Liver (tissue), 9 donors: ENCODE results near the gene SYNDIG1. TPM values are rescaled to one million over a fixed set of nuclear protein-coding genes. Genes with fewer than 3 reads are reported as not detected.

Experiments used
- DNase-seq: peaks from one replicate; pipeline ENCODE4 v3.0.0-alpha.2; 2017; ENCODE audit warnings: low spot score
- H3K27ac ChIP-seq, 2 donors: one replicate each; pipeline ENCODE4 v1.7.0; 2013; ENCODE audit warnings: inconsistent platforms in 2 of 2, low read length in 2 of 2, control low read depth in 1 of 2, low read depth in 1 of 2, mild to moderate bottlenecking in 1 of 2
- H3K27me3 ChIP-seq, 4 donors: one replicate each; pipeline versions ENCODE4 v1.6.1 to v1.7.0; 2013; ENCODE audit warnings: low read length in 3 of 4, inconsistent platforms in 1 of 4, mild to moderate bottlenecking in 1 of 4, moderate library complexity in 1 of 4; ENCODE audit not compliant: control insufficient read depth in 4 of 4, insufficient read depth in 4 of 4
- H3K36me3 ChIP-seq, 4 donors: one replicate each; pipeline versions ENCODE4 v1.6.1 to v1.7.0; 2013; ENCODE audit warnings: low read length in 3 of 4, mild to moderate bottlenecking in 3 of 4, low read depth in 1 of 4, moderate library complexity in 1 of 4; ENCODE audit not compliant: control insufficient read depth in 4 of 4, insufficient read depth in 3 of 4
- H3K4me1 ChIP-seq, 4 donors: one replicate each; pipeline versions ENCODE4 v1.6.1 to v1.7.0; 2013; ENCODE audit warnings: low read length in 3 of 4, mild to moderate bottlenecking in 3 of 4, moderate library complexity in 1 of 4; ENCODE audit not compliant: control insufficient read depth in 4 of 4, insufficient read depth in 4 of 4
- H3K4me3 ChIP-seq, 3 donors: one replicate each; pipeline versions ENCODE4 v1.6.1 to v1.7.0; 2013; ENCODE audit warnings: low read length in 3 of 3, control low read depth in 1 of 3, low read depth in 1 of 3, mild to moderate bottlenecking in 1 of 3
- H3K9ac ChIP-seq, 2 donors: one replicate each; pipeline ENCODE4 v1.7.0; 2013; ENCODE audit warnings: low read length in 2 of 2, mild to moderate bottlenecking in 2 of 2, moderate library complexity in 2 of 2, control low read depth in 1 of 2, low read depth in 1 of 2
- H3K9me3 ChIP-seq, 4 donors: one replicate each; pipeline versions ENCODE4 v1.6.1 to v1.7.0; 2013; ENCODE audit warnings: low read length in 3 of 4; ENCODE audit not compliant: control insufficient read depth in 4 of 4
- EGR1 ChIP-seq, 2 donors: IDR thresholded peaks; 2 replicates each; pipeline ENCODE4 v1.6.1; 2016 to 2018; ENCODE audit warnings: antibody characterized with exemption in 2 of 2, low read depth in 2 of 2
- FOXA1 ChIP-seq: IDR thresholded peaks from 2 replicates; pipeline ENCODE4 v1.6.1; 2016; ENCODE audit warnings: antibody characterized with exemption
- FOXA2 ChIP-seq: IDR thresholded peaks from 2 replicates; pipeline ENCODE4 v1.6.1; 2016; ENCODE audit warnings: antibody characterized with exemption
- GABPA ChIP-seq, 2 donors: IDR thresholded peaks in 1 of 2; conservative IDR thresholded peaks in 1 of 2; 2 replicates each; pipeline ENCODE4 v1.6.1; 2016; ENCODE audit warnings: antibody characterized with exemption in 2 of 2, mild to moderate bottlenecking in 1 of 2, moderate library complexity in 1 of 2
- HNF4A ChIP-seq, 2 donors: conservative IDR thresholded peaks; 2 replicates each; pipeline ENCODE4 v1.6.1; 2016; ENCODE audit warnings: antibody characterized with exemption in 2 of 2, mild to moderate bottlenecking in 2 of 2
- HNF4G ChIP-seq: IDR thresholded peaks from 2 replicates; pipeline ENCODE4 v1.6.1; 2016; ENCODE audit warnings: antibody characterized with exemption
- JUND ChIP-seq, 2 donors: IDR thresholded peaks; 2 replicates each; pipeline ENCODE4 v1.6.1; 2016; ENCODE audit warnings: antibody characterized with exemption in 2 of 2
- NR2F2 ChIP-seq: IDR thresholded peaks from 2 replicates; pipeline ENCODE4 v1.6.1; 2016; ENCODE audit warnings: antibody characterized with exemption
- RAD21 ChIP-seq, 2 donors: IDR thresholded peaks; 2 replicates each; pipeline ENCODE4 v1.6.1; 2016; ENCODE audit warnings: antibody characterized with exemption in 2 of 2, mild to moderate bottlenecking in 2 of 2
- RXRA ChIP-seq, 2 donors: IDR thresholded peaks; 2 replicates each; pipeline ENCODE4 v1.6.1; 2017 to 2018; ENCODE audit warnings: antibody characterized with exemption in 2 of 2, mild to moderate bottlenecking in 1 of 2
- SP1 ChIP-seq: IDR thresholded peaks from 2 replicates; pipeline ENCODE4 v1.6.1; 2018; ENCODE audit warnings: antibody characterized with exemption, mild to moderate bottlenecking
- YY1 ChIP-seq: IDR thresholded peaks from 2 replicates; pipeline ENCODE4 v1.6.1; 2016; ENCODE audit warnings: antibody characterized with exemption, mild to moderate bottlenecking
- WGBS: extraction: QIAGEN DNeasy Blood & Tissue Kit; methylation state at CpG from one replicate; pipeline ENCODE4 v1.1.7; 2013; 5-methylcytosine and 5-hydroxymethylcytosine counted together
- polyA plus RNA-seq, 2 donors: library from polyadenylated mRNA; stranded (reverse) in 1 of 2; unstranded in 1 of 2; fragments of 200-250 nt in 1 of 2; fragments of >200 nt in 1 of 2; fragmentation: Nextera tagmentation in 1 of 2; extraction: Ambion mirVana in 1 of 2; gene quantifications; one replicate each; pipeline versions ENCODE4 v1.2.1 to v1.2.3, GENCODE V29; 2013 to 2015
- total RNA-seq, 2 donors: library from RNA; depleted of rRNA; stranded (reverse); fragments of >200 nt; gene quantifications; one replicate each; pipeline ENCODE4 v1.2.3, GENCODE V29; 2014
- TF ChIP-seq, protein P1 (sequence below): IDR thresholded peaks from 2 replicates; pipeline ENCODE4 v1.6.1; 2016; ENCODE audit warnings: antibody characterized with exemption
- TF ChIP-seq, protein P2 (sequence below): IDR thresholded peaks from 2 replicates; pipeline ENCODE4 v1.6.1; 2016; ENCODE audit warnings: antibody characterized with exemption
- TF ChIP-seq, protein P3 (sequence below): IDR thresholded peaks from 2 replicates; pipeline ENCODE4 v1.6.1; 2016; ENCODE audit warnings: antibody characterized with exemption
- TF ChIP-seq, protein P4 (sequence below): fragments of 150-350 bp; IDR thresholded peaks from 2 replicates; pipeline ENCODE4 v1.5.1; 2017; ENCODE audit warnings: improper control_type of control experiment, low read depth, low read length; ENCODE audit not compliant: missing input control
- TF ChIP-seq, protein P5 (sequence below): IDR thresholded peaks from 2 replicates; pipeline ENCODE4 v1.6.1; 2016; ENCODE audit warnings: antibody characterized with exemption, mild to moderate bottlenecking
- donor health status: healthy.
- donor health status: healthy.
- donor health status: healthy.
- donor health status: healthy.
- donor health status: healthy.

SYNDIG1 gene
- total and polyA plus RNA-seq, 4 donors = 0.05 to 0.08 TPM; not detected in 2

DNA sequence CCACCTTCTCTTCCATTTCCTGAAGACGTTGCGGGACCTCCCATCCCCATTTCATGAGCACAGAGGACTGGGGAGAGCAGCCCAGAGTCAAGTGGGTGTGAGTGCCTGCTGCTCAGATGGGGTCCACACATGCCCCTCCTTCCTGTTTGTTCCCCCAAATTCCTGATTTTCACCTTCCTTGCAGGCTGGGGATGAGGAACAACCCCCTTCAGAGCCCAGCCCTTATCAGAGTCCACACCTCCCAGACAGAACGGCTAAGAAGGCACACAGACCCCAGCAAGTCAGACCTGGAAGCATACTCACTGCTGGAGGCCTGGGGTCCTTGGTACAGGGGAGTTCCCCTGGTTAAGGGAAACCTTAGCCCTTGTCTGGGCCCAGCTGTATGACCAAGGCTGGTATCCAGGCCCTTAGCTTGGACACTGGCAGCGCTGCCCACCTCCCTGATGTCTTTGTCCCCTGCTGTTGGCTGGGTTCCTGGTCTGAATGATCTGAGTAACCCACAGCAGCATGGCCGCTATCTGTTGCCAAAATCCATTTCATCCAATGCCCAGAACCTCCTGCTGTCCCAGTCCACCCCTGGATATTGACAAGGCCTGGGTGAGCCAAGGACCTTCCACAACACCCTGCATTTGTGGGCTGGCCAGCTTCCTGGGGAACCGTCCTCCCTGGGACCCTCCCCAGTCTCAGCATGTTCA, 230.9 kb downstream of the SYNDIG1 start:
- H3K4me3 ChIP-seq = no peak overlapping the region
- H3K9me3 ChIP-seq = no peaks in the 10 kb centered on the region
- H3K9ac ChIP-seq = no peak overlapping the region
- no peak overlapping the region for H3K27ac ChIP-seq
- peak; percentile 20 for DNase-seq
- no peaks in the 10 kb centered on the region for H3K4me1 ChIP-seq
- H3K36me3 ChIP-seq = no peaks in the 10 kb centered on the region
- TF ChIP-seq, protein P1, sequence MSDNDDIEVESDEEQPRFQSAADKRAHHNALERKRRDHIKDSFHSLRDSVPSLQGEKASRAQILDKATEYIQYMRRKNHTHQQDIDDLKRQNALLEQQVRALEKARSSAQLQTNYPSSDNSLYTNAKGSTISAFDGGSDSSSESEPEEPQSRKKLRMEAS = no peak
- TF ChIP-seq JUND (IDR thresholded peaks at IDR 0.05) = no peak
- TF ChIP-seq, protein P2, sequence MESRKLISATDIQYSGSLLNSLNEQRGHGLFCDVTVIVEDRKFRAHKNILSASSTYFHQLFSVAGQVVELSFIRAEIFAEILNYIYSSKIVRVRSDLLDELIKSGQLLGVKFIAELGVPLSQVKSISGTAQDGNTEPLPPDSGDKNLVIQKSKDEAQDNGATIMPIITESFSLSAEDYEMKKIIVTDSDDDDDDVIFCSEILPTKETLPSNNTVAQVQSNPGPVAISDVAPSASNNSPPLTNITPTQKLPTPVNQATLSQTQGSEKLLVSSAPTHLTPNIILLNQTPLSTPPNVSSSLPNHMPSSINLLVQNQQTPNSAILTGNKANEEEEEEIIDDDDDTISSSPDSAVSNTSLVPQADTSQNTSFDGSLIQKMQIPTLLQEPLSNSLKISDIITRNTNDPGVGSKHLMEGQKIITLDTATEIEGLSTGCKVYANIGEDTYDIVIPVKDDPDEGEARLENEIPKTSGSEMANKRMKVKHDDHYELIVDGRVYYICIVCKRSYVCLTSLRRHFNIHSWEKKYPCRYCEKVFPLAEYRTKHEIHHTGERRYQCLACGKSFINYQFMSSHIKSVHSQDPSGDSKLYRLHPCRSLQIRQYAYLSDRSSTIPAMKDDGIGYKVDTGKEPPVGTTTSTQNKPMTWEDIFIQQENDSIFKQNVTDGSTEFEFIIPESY = no peak
- TF ChIP-seq, protein P3, sequence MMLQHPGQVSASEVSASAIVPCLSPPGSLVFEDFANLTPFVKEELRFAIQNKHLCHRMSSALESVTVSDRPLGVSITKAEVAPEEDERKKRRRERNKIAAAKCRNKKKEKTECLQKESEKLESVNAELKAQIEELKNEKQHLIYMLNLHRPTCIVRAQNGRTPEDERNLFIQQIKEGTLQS = no peak
- TF ChIP-seq EGR1 (IDR thresholded peaks at IDR 0.05; ENCODE audit: low read depth in 2 of 2) = no peak
- no peak for TF ChIP-seq RXRA (IDR thresholded peaks at IDR 0.05)
- no peak for TF ChIP-seq NR2F2
- TF ChIP-seq FOXA2 = no peak
- TF ChIP-seq FOXA1 = no peak
- TF ChIP-seq, protein P4, sequence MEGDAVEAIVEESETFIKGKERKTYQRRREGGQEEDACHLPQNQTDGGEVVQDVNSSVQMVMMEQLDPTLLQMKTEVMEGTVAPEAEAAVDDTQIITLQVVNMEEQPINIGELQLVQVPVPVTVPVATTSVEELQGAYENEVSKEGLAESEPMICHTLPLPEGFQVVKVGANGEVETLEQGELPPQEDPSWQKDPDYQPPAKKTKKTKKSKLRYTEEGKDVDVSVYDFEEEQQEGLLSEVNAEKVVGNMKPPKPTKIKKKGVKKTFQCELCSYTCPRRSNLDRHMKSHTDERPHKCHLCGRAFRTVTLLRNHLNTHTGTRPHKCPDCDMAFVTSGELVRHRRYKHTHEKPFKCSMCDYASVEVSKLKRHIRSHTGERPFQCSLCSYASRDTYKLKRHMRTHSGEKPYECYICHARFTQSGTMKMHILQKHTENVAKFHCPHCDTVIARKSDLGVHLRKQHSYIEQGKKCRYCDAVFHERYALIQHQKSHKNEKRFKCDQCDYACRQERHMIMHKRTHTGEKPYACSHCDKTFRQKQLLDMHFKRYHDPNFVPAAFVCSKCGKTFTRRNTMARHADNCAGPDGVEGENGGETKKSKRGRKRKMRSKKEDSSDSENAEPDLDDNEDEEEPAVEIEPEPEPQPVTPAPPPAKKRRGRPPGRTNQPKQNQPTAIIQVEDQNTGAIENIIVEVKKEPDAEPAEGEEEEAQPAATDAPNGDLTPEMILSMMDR = no peak
- TF ChIP-seq, protein P5, sequence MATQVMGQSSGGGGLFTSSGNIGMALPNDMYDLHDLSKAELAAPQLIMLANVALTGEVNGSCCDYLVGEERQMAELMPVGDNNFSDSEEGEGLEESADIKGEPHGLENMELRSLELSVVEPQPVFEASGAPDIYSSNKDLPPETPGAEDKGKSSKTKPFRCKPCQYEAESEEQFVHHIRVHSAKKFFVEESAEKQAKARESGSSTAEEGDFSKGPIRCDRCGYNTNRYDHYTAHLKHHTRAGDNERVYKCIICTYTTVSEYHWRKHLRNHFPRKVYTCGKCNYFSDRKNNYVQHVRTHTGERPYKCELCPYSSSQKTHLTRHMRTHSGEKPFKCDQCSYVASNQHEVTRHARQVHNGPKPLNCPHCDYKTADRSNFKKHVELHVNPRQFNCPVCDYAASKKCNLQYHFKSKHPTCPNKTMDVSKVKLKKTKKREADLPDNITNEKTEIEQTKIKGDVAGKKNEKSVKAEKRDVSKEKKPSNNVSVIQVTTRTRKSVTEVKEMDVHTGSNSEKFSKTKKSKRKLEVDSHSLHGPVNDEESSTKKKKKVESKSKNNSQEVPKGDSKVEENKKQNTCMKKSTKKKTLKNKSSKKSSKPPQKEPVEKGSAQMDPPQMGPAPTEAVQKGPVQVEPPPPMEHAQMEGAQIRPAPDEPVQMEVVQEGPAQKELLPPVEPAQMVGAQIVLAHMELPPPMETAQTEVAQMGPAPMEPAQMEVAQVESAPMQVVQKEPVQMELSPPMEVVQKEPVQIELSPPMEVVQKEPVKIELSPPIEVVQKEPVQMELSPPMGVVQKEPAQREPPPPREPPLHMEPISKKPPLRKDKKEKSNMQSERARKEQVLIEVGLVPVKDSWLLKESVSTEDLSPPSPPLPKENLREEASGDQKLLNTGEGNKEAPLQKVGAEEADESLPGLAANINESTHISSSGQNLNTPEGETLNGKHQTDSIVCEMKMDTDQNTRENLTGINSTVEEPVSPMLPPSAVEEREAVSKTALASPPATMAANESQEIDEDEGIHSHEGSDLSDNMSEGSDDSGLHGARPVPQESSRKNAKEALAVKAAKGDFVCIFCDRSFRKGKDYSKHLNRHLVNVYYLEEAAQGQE = no peak
- no peak for TF ChIP-seq SP1
- TF ChIP-seq GABPA (IDR thresholded peaks at IDR 0.05 in 1 of 2, conservative IDR thresholded peaks at IDR 0.05 in 1 of 2) = no peak
- TF ChIP-seq HNF4A (conservative IDR thresholded peaks at IDR 0.05) = no peak
- TF ChIP-seq YY1 = no peak
- TF ChIP-seq HNF4G = no peak
- no peak for TF ChIP-seq RAD21 (IDR thresholded peaks at IDR 0.05)
- 85% methylated on average over 6 of the region's 6 CpGs for WGBS
- no peaks in the 10 kb centered on the region for H3K27me3 ChIP-seq
